Right lung (tissue), 5 donors: Measurements from ENCODE around the gene NFATC1. TPM values are rescaled to one million over a fixed set of nuclear protein-coding genes. Genes with fewer than 3 reads are reported as not detected.
"Not testable (repeated sequence)": the region's sequence is repeated elsewhere in the genome, so short reads cannot be mapped to it uniquely, and the experiment has no call there.

Source experiments
- DNase-seq, 2 donors: peaks; one replicate each; pipeline ENCODE4 v3.0.0-alpha.2; 2013
- polyA plus RNA-seq, 5 donors: library from polyadenylated mRNA; unstranded; fragments of 120-200 nt; gene quantifications; one replicate each; pipeline versions ENCODE4 v1.2.1 to v1.2.3, GENCODE V29; 2013; ENCODE audit warnings: inconsistent platforms in 1 of 5, low replicate concordance in 1 of 5; ENCODE audit not compliant: insufficient read length in 5 of 5, insufficient read depth in 1 of 5

Gene NFATC1
- polyA plus RNA-seq, 5 donors: 5.6 to 8.0 (median 6.9) TPM

DNA sequence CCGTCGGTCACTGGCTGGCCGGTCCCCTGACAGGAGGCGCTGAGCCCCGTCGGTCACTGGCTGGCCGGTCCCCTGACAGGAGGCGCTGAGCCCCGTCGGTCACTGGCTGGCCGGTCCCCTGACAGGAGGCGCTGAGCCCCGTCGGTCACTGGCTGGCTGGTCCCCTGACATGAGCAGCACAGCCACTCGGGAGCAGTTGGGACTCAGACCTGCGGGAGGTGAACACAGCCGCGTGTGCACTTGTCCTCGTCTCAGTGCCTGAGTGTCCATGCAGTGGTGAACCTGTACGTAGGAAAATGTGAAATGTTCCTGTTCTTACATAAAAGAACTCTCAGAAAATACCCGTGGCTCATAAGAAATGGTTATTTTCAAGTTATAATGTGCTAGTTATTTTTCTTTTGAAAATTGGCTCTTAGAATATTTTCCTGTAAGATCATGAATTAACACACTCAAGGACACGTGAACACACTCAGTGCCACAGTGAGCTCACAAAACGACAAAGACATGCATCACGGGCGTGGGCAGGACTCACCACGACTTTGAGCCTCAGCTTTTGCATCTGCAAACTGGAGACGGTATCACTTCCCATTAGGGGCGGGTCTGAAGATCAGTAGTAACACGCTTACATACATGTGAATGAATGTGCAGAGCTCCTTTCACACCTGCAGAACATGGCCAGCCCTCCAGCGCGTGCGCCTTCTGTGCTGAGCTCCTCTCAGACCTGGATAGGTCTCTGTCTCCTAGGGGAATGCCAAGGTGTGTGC lies 21.1 kb upstream of the NFATC1 start:
- DNase-seq: no peak

DNA sequence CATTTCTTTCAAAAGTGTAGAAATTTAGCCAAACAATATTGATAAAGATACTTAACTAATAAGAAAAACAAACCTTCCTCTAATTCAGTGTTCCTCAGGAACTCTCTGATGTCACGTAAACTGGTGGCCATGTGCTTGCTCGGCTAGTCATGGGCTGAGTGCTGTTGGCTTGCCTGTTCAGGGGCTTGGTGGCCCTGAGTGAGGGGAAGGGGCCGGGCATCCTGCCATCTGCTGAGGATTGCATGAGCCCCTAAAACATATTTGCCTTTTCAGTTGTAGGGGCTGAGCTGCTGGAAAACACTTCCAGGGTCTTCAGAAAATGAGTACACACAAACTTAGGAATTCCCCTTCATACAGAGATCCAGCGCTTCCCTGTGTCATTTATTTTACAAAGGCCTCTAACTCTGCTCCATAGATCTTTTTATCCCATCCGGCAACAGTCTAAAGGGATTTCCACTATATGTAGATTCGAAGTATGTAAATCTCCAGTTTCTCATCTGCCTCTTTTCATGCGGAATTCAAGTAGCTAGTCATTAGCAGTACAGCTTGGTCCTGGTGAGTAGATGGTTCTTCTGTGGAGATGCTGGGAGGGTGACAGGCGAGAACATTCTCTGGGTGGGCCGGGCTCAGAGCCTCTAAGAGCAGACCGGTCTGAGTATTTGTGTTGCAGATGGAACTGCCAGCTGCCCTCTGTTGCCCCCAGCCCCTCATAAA lies 20.1 kb upstream of the NFATC1 start:
- DNase-seq: no peak

DNA sequence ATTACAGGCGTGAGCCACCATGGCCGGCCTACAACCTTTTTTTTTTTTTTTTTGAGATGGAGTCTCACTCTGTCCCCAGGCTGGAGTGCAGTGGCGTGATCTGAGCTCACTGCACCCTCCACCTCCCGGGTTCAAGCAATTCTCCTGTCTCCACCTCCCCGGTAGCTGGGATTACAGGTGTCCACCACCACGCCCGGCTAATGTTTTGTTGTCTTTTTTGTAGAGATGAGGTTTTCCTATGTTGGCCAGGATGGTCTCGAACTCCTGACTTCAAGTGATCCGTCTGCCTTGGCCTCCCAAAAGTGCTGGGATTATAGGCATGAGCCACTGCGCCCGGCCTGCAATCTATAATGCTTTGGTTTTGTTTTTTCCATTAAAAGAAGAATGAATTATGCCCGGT lies 19.1 kb upstream of the NFATC1 start:
- not testable (repeated sequence) for DNase-seq

DNA sequence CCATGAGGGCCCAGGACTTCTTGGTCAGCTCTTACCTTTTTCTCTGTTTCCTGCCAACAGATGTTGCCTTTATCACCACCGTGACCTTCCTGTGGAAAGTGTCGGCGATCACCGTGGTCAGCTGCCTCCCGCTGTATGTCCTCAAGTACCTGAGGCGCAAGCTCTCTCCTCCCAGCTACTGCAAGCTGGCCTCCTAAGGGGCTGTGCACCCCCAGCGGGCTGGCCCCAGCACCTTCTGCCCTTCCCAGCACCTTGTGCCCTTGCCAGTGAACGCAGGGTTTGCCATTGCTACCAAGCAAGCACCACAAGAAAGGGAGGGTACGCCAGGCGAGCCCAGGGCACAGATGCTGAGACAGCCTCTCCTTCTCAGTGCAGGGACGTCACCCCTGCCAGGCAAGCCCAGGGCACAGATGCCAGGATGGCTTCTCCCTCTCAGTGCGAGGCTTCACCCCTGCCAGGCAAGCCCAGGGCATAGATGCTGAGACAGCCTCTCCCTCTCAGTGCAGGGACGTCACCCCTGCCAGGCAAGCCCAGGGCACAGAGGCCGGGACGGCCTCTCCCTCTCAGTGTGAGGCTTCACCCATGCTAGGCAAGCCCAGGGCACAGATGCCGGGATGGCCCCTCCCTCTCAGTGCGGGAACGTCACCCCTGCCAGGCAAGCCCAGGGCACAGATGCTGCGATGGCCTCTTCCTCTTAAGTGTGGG lies 18.4 kb upstream of the NFATC1 start:
- no peak for DNase-seq

DNA sequence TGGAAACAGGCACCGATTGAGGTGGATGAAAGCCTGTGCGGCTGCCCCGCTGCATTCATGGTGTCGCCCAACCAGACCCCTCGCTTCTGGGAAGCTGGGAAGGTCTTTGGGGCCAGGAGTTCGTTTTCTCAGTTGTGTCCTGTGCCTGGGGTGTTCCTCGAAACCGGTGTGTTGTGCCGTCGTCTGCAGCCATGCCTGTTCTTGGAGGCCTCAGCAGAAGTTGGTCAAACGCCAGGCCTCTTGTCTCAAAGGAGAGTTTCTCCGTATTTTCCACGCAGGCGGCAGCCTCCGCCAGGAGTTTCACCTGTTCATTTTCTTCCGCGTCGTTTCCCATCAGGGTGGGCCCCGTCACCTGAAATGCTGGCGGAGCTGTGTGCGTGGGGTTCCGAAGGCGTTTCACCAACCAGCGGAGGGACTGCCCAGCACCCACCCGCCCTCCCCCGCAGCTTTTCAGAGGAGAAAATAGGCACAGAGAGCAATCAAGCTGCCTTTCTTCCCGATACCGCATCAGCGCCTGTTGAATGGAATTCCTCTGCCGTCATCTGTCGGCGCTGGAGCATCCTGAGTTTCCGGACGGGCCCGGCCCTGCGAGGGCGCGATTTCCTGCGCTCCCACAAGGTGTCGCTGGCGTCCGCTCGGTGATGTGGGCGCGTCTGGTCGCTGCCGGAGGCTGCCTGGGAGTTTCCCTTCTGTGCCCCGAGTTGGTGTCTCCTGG lies 17.0 kb upstream of the NFATC1 start:
- peak; percentile 61 to 74 for DNase-seq

DNA sequence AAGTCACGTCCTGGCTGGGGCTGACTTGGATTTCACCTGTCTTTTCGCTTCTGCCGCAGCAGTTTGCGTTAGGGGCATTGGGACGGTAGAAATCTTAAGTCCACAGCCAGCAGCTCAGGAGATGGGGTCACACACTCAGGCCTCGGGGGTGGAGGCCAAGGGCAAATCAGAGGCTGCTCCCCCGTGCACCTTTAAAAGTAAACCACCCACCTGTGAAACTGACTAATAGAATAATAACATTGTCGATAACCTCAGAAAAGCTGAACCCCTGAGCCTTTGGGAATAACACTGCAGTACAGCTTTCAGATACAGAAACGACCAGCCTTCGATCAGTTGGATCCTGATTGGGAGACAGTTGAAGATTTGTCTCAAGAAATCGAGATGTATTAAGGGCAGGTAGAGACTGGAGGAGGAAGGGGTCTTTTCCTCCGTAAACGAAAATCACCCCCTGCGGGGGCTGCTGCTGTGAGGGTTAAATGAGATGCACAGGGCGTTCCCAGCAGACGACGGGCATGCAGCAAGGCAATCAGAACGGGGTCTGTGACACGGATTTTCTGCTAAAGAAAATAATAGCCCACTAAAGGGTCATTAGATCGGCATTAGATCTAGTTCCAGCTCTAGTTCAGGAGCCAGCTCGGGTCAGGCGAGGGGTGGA lies 16.4 kb upstream of the NFATC1 start:
- DNase-seq: no peak

DNA sequence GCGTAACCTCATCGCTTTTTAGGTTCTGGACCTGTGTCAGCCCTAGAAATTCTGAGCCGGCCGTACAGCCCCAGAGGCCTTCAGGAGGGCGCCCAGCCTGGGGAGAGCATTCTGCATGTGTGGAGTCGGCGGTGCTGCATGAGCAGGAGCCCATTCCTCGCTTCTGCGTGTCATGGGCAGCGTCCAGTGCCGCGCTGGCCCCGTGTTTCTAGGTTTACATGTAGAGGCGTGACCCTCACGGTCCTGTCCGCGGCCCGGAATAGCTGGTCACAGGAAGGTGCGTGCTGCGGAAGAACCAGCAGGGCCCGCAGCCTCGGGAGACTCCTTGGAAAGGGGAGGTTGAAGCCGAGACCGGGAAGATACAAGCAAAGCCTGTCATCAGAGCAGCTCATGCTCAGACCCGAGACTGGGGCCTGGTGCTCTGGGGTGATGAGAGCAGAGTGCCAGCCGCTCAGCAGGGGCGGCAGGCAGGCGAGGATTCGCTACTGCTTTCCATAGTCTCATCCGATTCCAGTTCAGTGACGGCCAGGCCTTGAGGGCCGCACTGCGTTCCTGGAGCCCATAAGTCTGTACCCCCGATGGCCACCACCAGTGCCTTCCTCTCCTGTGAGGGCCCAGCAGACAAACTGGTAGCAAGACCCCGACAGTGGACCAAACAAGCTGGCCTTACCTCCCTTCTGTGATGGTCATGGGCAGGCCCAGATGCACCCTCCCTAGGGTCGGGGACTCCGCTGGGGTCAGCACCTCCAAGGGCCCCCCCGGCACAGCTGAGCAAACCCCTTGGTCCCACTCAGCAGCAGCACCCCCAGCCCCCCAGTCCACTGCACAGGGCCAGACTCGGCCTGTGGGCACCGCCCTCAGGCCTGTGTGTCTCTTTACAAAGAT lies 15.6 kb upstream of the NFATC1 start:
- DNase-seq: no peak

DNA sequence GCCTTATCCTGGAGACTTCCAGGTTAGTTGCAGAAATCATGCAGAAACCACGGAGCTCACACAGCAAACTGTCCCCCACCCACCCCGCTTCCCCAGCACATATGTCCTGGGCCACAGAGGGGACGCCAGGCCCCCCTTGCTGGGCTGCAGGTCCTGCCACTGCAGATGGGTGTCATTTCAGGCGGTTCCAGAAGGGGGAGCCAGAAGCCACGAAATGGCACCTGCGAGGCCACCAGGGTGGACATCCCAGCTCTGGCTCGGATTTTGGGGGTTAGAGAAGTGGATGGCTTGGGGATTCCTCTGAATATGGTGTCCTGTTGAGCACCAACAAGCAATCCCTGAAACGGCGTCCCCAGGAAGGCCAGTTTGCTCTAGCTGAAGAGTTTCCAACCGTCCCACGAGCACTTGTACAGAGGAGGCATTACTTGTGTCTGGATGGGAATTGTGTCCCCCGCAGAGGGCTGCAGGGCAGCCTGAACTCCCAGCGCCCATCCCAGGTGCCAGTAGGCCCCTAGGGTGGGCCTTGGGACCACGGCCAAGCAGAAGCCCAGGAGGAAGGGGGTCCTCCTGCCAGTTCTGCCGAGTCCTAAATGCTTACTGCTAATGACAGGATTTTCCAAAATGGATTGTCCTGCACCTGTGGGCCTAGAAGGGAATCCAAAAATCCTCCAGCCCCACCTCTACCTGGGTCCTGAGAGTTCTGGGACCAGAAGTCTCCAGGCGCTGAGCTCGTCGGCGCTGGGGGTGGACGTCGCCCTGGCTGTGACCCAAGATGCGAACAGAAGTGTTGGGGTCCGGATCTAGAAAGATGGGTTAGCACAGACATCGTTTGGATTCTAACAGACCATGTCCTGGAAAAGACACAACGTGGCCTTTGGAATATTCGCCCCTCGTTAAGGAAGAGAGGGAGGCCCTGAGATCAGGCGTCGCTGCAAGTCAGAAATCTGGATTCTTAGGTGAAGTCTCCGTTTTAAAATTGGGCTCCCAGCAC lies 14.6 kb upstream of the NFATC1 start:
- no peak for DNase-seq

DNA sequence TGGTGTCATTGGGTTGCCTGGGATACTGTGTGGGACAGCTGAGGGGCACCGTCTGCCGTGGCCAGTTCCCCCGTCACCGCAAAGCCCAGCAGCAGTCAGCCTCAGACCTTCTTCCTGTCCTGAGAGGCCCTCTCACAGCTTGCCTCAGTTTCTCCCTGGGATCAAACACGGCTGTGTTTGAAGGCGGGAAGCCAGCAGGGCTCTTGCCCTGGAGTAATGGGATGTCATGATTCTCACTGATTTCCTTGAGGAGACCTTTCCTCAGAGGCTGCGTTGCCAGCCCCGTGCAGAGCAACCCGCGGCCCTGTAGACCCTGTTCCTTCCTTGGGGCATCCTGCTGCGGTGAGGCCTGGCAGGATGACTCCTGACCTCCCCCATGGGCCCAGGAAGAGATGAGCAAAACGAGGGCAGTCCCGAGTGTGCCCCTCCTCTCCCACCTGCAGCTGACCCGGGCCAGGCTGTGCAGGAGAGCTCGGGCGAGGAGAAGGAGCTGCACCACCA lies 13.9 kb upstream of the NFATC1 start:
- DNase-seq: no peak

DNA sequence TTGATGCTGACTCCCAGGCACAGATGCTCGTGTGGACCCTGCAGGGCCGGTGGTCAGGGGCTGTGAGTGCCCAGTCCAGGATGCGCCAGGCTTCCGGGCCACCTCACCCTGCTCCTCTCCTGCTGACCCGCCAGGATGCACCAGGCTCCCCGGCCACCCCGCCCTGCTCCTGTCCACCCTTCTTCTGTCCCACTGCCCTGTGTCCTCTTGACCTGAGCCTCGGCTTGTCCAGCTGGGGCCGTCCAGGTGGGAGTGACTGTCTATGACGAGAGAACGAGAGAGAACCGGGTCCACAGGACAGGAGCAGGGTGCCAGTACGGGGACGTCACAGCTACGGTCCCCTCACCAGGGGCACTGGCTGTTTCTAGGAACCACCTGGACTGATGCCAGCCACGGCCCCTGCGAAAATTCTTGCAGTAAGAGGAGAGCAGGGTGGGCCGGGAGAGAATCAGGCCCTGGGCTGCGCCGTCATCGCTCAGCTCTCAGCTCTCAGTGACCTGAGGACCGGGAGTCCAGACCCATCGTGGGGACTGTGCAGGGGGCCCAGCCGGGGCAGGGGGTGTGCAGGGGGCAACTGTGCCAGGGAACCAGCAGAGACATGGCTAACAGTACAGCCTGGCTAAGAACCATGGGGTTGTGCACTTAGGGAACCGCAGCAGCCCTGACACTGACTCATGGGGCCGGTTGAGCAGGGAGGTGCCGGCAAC lies 12.9 kb upstream of the NFATC1 start:
- DNase-seq: no peak

DNA sequence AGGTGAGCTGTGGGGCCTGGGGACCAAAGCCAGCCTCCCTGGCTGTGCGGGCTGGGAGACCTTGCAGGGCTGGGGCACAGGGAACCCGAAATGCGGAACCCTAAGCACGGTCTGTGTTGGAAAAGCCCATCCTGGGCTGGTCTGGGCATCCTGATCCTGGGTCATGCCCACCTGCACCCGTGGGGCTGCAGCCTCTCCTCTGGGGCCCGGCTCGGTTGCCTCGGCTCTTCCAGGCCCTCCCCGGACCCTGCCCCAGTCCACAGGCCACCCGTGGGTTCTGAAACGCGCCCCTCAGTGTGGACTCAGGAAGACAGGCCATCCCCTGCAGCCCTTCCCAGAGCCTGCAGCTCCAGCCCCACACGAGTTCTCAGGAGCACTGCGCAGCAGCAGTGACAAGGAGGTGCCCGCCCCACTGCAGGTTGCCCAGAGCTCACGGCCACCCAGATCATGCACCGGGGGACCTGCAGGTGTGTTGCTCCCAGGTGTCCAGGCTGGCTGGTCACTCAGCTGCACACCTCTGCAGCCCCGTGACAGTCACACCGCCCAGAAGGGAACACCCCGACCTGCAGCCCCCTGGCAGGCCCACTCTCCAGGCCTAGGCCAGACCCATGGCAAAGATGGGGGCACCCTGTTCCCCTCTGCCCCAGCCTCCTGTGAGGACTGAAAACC lies 12.2 kb upstream of the NFATC1 start:
- no peak for DNase-seq

DNA sequence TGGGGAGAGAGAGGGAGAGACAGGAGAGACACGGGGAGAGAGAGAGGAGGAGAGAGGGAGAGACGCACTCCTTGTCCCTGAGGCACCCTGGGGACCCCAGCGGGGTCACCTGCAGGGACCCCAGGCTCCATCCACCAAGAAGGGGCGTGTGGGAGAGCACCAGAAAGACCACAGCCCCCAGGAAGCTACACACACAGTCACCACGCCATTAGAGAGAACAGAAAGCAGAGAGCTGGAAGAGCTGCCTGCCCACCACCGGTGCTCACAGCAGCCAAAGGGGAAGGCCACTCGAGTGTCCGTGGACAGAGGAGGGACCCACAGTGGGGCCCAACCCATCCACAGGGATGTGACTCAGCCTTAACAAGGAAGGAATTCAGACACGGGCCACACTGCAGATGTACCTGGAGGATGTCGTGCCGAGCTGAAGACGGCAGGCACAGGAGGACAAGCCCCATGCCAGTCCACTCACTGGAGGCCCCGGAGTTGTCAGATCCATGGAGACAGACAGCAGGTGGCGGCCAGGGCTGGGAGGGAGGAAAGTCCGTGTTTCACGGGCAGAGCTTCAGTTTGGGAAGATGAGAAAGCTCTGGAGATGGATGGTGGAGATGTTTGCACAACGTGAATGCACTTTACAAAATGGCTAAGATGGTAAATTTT lies 11.5 kb upstream of the NFATC1 start:
- DNase-seq: no peak

DNA sequence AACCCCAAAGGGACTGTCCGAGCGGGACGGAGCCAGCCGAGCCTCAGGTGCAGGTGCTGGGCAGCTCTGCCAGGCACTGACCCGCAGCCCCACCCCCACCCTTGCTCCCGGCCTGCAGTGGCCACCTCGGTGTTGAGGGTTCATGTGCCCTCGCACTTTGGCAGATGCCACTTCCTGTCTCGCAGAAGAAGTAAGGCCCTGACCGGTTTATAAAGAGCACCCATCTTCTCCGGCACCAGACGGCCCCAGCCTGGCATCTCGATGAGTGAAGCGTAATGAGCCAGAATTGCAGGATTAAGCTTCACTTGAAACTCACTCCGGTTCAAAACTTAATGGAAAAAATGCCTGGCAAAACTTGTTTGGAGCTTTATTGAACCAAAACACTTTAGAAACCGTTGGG lies 10.9 kb upstream of the NFATC1 start:
- no peak for DNase-seq

DNA sequence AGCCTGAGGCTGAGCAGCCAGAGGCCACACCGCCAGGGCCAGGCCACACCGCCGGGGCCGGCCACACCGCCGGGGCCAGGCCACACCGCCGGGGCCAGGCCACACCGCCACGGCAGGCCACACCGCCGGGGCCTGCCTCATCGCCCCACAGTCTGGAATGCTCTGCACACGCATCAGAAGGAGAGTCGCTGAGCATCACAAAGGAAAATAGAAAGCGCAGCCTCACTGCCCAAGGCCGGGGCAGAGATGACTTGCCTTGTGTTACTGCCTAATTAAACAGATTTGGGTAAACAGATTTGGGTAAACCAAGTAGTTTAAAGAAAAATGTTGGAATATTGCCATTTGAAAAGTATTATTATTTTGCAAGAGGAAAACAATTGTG lies 10.4 kb upstream of the NFATC1 start:
- no peak for DNase-seq

DNA sequence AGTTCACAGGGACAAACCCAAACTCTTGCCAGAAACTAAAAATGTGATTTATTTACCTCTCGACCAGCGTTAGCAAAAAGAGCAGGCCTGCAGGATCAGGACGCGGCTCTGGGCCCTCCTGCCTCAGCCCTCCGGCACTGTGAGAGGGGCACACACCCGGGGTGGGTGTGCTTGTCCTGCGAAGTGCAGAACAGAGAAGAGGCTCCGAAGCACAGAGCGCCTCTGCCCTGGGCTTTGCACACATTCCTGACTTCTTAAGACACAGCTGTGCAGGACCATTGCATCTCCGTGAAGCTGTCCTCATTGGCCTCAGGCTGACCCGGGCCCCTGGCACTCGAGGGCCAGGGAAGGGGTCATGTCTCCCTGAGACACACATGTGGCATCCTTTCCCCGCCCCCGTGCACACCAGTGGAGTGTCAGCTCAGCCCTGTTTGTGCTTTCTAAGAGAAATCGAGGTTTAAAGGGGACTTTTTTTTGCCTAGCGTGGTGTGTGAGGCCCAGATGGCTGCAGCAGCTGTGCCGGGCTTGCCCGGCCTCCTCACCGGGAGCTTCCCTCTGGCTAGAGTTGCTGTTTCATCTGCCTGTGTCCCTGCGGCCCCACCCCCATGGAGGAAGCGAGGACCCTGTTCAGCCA lies 9.9 kb upstream of the NFATC1 start:
- no peak for DNase-seq

DNA sequence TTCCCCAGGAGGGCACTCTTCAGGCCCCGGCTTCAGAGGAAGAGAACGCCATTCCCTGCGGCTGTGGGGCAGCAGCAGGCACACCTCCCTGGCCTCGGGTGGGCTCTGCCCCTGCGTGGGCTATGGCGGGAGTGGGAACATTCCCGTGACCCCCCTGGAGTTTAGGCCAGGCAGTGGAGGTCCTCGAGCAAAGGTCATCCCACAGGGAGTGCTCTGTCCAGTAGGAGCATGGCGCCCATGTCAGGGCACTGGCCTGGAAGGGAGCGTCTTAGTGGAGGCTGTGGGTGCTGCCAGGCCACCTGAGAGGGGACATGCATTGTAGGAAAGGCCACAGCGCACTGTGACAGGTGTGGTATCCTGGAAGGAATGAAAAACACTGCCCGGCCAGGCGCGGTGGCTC lies 9.2 kb upstream of the NFATC1 start:
- DNase-seq: no peak

DNA sequence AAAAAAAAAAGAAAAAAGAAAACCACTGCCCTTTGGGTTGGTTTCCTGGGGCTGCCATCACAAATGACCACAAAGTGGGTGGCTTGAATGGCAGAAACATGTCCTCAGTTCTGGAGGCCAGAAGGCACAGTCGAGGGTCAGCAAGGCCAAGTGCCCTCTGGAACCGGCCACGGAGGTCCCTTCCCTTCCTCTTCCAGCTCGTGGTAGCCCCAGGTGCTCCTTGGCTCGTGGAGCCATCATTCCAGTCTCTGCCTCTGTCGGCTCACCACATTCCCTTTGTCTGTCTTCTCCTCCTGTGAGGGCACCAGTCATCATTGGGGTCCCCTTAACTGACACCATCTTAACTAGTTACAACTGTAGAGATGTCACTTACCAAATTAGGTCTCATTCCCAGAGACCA lies 8.5 kb upstream of the NFATC1 start:
- DNase-seq: no peak
